ENCODE data around the gene WDR81.

GRCh38 chr17:1786708-1787107, 62.2 kb downstream of the WDR81 start:
- no peak for TF ChIP-seq CTCF (IDR thresholded peaks at IDR 0.05)
- TF ChIP-seq POLR2A (IDR thresholded peaks at IDR 0.05; ENCODE audit: low read depth): no peak
